HFFc6 (cell line): ENCODE measurements around the gene FOXO1. TPM values are rescaled to one million over a fixed set of nuclear protein-coding genes. Genes with fewer than 3 reads are reported as not detected.

Experiments
- DNase-seq: peaks from one replicate; pipeline ENCODE4 v3.0.0-alpha.2; 2018
- H3K27ac Mint-ChIP-seq: 2 replicates; pipeline ENCODE4 v1.8.0; 2020; ENCODE audit warnings: mild to moderate bottlenecking, mixed read lengths
- H3K27me3 Mint-ChIP-seq: 2 replicates; pipeline ENCODE4 v1.8.0; 2021; ENCODE audit warnings: mild to moderate bottlenecking, moderate library complexity, mixed read lengths; ENCODE audit not compliant: insufficient read depth
- H3K36me3 Mint-ChIP-seq: 2 replicates; pipeline ENCODE4 v1.8.0; 2021; ENCODE audit warnings: low read depth, mixed read lengths
- H3K4me1 Mint-ChIP-seq: 2 replicates; pipeline ENCODE4 v1.8.0; 2020; ENCODE audit warnings: low read depth, mixed read lengths
- H3K4me3 Mint-ChIP-seq: 2 replicates; pipeline ENCODE4 v1.8.0; 2020; ENCODE audit warnings: mild to moderate bottlenecking, moderate library complexity, mixed read lengths
- H3K9me3 Mint-ChIP-seq: 2 replicates; pipeline ENCODE4 v1.8.0; 2020; ENCODE audit warnings: mild to moderate bottlenecking, mixed read lengths
- total RNA-seq, 6 experiments: library from RNA; stranded (reverse); fragmentation: NEBNext Ultra II Directional; extraction: Animal tissue kit (Norgen Biotek cat#: 25700); gene quantifications; 2 replicates in 1 of 6; 3 replicates in 5 of 6; pipeline ENCODE4 v1.2.3, GENCODE V29; 2021
- TF ChIP-seq, protein P1 (sequence below): fragments of 200-600 bp; sonication (generic); IDR thresholded peaks from 2 replicates; pipeline ENCODE4 v1.5.0; 2021; ENCODE audit warnings: antibody characterized with exemption, mild to moderate bottlenecking

Gene FOXO1
- total RNA-seq, 6 experiments from 2014 or later = 0.48 to 1.1 (median 0.63) TPM

DNA sequence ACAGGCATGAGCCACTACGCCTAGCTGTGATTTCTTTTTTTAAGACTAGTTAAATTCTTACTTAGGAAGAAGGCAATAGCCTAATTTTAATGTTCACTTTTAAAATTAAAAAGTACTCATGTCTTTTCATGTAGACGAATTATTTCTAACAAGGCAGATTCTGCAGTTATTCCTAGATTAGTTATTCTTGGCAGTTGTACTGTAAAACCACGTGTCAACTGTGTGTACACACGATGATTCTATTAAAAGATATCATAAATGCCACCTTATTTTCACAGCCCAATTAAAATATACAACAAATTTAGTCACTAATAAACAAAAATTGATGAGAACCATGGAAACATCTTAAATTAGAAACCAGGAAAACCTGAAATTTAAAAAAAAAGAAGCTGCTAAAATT is 10.6 kb upstream of the FOXO1 start:
- Mint-ChIP-seq H3K9me3 (no peaks in the 10 kb centered on the region), H3K27me3 (peaks cover 6% of the 10 kb centered on the region; the same call in 1 of the 2 replicates), H3K4me1 (peaks cover 11% of the 10 kb centered on the region), H3K36me3 (no peaks in the 10 kb centered on the region), H3K4me3 (no peak overlapping the region), H3K27ac (no peak overlapping the region)
- TF ChIP-seq, protein P1, sequence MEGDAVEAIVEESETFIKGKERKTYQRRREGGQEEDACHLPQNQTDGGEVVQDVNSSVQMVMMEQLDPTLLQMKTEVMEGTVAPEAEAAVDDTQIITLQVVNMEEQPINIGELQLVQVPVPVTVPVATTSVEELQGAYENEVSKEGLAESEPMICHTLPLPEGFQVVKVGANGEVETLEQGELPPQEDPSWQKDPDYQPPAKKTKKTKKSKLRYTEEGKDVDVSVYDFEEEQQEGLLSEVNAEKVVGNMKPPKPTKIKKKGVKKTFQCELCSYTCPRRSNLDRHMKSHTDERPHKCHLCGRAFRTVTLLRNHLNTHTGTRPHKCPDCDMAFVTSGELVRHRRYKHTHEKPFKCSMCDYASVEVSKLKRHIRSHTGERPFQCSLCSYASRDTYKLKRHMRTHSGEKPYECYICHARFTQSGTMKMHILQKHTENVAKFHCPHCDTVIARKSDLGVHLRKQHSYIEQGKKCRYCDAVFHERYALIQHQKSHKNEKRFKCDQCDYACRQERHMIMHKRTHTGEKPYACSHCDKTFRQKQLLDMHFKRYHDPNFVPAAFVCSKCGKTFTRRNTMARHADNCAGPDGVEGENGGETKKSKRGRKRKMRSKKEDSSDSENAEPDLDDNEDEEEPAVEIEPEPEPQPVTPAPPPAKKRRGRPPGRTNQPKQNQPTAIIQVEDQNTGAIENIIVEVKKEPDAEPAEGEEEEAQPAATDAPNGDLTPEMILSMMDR = no peak
- DNase-seq = no peak

DNA sequence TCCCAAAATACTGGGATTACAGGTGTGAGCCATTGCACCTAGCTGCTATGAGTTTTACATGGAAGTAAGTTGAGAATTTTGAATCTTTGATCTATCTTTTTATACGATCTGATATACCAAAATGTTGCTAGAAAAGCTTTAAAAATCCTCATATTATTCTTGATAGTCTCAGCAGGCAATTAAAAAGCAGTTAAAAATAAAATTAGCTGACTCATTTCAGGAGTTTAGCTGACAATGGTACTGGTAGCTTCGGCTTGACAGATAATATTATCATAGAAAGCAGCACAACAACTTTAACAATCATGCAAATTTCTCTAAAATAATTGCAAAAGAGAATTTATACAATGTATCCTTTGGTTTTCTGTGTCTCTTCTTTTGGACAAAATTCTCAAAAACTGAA is 9.6 kb upstream of the FOXO1 start:
- Mint-ChIP-seq H3K4me3 (no peak overlapping the region), H3K27ac (no peak overlapping the region), H3K4me1 (peaks cover 14% of the 10 kb centered on the region), H3K36me3 (no peaks in the 10 kb centered on the region), H3K9me3 (no peaks in the 10 kb centered on the region), H3K27me3 (peaks cover 3% of the 10 kb centered on the region)
- TF ChIP-seq, protein P1 = no peak
- no peak for DNase-seq

DNA sequence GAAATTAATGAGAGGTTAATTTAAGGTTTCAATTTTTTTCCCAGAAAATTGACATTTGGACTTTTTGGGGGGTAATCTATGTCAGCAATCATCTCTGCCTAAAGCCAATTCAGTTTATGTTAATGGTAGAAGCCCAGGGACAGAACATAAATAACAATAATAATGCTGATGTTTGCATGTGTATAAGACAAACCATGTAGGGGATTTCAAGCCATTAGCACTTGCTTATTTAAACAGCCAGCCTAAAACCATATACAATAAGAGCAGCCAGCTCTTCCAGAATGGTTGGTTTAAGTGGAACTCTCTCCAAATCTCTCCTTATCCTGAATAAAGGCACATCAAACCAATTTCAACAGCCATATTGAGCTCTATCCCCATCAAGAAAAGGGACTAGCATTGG is 7.0 kb upstream of the FOXO1 start:
- peaks cover 14% of the 10 kb centered on the region for H3K4me1 Mint-ChIP-seq
- TF ChIP-seq, protein P1 = no peak
- no peak overlapping the region for H3K27ac Mint-ChIP-seq
- no peaks in the 10 kb centered on the region for H3K9me3 Mint-ChIP-seq
- no peak for DNase-seq
- peaks cover 12% of the 10 kb centered on the region for H3K27me3 Mint-ChIP-seq
- no peak overlapping the region for H3K4me3 Mint-ChIP-seq
- H3K36me3 Mint-ChIP-seq = no peaks in the 10 kb centered on the region

DNA sequence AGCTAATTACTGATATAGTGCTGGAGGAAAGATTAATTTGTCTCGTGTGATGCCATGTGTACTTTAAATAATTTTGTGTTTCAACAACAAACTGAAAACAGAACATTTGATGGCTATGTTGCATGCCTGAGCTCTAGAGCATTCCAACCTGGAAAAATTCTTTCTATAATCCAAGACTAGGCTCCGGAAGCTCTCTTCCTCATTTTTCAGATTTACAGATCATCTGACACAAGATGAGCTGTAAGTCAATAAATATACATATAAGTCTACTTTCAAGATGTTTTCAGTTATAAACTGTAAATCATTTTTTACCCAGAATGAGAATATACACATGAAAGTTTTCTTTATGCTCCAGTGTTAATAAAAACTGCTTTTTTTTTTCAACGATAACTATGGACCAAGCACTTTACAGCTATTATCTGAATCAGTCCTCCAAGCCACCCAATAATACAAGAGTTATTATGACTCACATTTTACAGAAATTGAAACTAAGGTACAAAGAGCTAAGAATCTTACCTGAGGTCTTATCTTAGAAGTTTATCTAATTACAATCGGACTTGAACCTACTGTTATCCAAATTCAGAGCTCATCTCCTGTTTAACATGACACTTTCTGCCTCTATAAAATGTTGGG is 6.4 kb upstream of the FOXO1 start:
- peaks cover 14% of the 10 kb centered on the region for H3K4me1 Mint-ChIP-seq
- TF ChIP-seq, protein P1 = no peak
- H3K9me3 Mint-ChIP-seq = no peaks in the 10 kb centered on the region
- no peaks in the 10 kb centered on the region for H3K36me3 Mint-ChIP-seq
- peaks cover 12% of the 10 kb centered on the region for H3K27me3 Mint-ChIP-seq
- no peak overlapping the region for H3K4me3 Mint-ChIP-seq
- no peak for DNase-seq
- H3K27ac Mint-ChIP-seq = no peak overlapping the region

DNA sequence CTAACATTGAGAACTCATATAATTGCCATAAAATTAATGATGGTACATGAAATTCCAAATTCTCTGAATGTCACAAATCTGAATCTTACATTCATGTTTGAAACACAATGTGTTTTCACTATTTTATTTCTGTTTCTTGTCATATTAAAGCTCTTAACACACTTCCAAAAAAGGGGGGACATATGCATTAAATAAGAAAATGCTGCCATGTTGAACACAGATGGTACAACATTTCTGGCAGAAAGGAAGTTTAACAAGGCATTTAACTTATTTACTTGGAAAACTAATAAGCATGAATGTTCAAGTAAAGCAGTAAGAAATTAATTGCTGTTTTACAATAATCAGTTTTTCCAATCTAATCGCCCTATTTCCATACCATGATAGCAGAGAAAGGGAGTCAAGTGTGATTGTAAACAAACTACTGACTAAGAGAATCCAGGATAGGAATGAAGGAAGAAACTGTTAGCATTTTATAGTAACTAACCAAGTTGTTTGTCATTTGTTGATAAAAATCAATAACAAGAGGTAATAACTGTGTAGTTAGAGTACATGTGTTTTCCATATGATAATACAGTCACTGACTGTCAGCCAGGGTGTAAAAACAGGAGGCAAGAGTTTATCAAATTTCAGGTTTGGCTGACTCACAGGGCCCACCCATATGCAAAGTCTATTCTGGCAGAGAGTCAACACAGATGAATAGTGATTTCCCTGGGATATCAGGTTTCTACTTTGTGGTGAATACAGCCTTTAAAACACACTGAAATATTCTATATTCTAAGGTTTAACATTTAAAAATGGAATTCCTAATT is 5.7 kb upstream of the FOXO1 start:
- H3K4me3 Mint-ChIP-seq = no peak overlapping the region
- H3K36me3 Mint-ChIP-seq = no peaks in the 10 kb centered on the region
- H3K9me3 Mint-ChIP-seq = no peaks in the 10 kb centered on the region
- peaks cover 16% of the 10 kb centered on the region for H3K27me3 Mint-ChIP-seq
- H3K27ac Mint-ChIP-seq = no peak overlapping the region
- TF ChIP-seq, protein P1 = no peak
- peaks cover 14% of the 10 kb centered on the region for H3K4me1 Mint-ChIP-seq
- DNase-seq = peak; percentile 52
